Panc1 (cell line): ENCODE results near the gene AS3MT. TPM values are rescaled to one million over a fixed set of nuclear protein-coding genes. Genes with fewer than 3 reads are reported as not detected.
A peak's percentile ranks its signal among the peaks of the same experiment; 100 is the strongest.

Experiments used
- ATAC-seq: fragments of 200-7000 bp; cut with Tn5 transposase; 2 replicates; pipeline ENCODE4 v1.9.1; 2020; ENCODE audit warnings: mild to moderate bottlenecking, moderate library complexity
- BruUV-seq: library from RNA; stranded (reverse); fragments of 400-500 nt; replicated peaks from 2 replicates; lab custom pipeline; 2021; lab: Mats Ljungman, UMichigan
- CTCF ChIA-PET: fragments of 300-600 bp; sonication (Branson Sonifier 250); formaldehyde crosslinking; loops from one replicate; lab custom pipeline; 2022; ENCODE audit warnings: antibody characterized with exemption; lab: Charles Lee
- POLR2A ChIA-PET: fragments of 300-600 bp; sonication (Branson Sonifier 250); formaldehyde crosslinking; loops from one replicate; lab custom pipeline; 2022; ENCODE audit warnings: antibody characterized with exemption; lab: Charles Lee
- DNase-seq: peaks from one replicate; pipeline ENCODE4 v3.0.0-alpha.2; 2010; ENCODE audit warnings: low read depth, low spot score
- H3K27ac ChIP-seq: 2 replicates; pipeline ENCODE4 v1.5.1; 2011; ENCODE audit warnings: mild to moderate bottlenecking, low read length, inconsistent platforms
- H3K27me3 ChIP-seq: fragments of 200-500 bp; sonication (Bioruptor generic); 2 replicates; pipeline ENCODE4 v1.6.0; 2014; ENCODE audit warnings: low read length, inconsistent platforms; ENCODE audit not compliant: control insufficient read depth, insufficient read depth
- H3K36me3 ChIP-seq: fragments of 200-500 bp; sonication (Bioruptor generic); 2 replicates; pipeline ENCODE4 v1.5.1; 2014; ENCODE audit warnings: inconsistent platforms, mild to moderate bottlenecking, low read length, moderate library complexity; ENCODE audit not compliant: control insufficient read depth, insufficient read depth
- H3K4me1 ChIP-seq: 2 replicates; pipeline ENCODE4 v1.5.1; 2011; ENCODE audit warnings: inconsistent platforms, mild to moderate bottlenecking, low read length, moderate library complexity; ENCODE audit not compliant: control insufficient read depth, insufficient read depth
- H3K4me3 ChIP-seq, 2 experiments: 2 replicates each; pipeline ENCODE4 v1.5.1; 2011 to 2012; ENCODE audit warnings: low read depth in 2 of 2, low read length in 2 of 2, mild to moderate bottlenecking in 2 of 2, inconsistent platforms in 1 of 2, moderate library complexity in 1 of 2
- H3K9me3 ChIP-seq: fragments of 200-500 bp; sonication (Bioruptor generic); 2 replicates; pipeline ENCODE4 v1.5.1; 2014; ENCODE audit warnings: low read depth, mild to moderate bottlenecking, inconsistent platforms, low read length, moderate library complexity; ENCODE audit not compliant: control insufficient read depth, insufficient read depth
- POLR2AphosphoS5 ChIP-seq: IDR thresholded peaks from 2 replicates; pipeline ENCODE4 v1.6.1; 2012; ENCODE audit warnings: mild to moderate bottlenecking, low read depth, low read length, moderate library complexity
- SIN3A ChIP-seq: IDR thresholded peaks from 2 replicates; pipeline ENCODE4 v1.6.1; 2012; ENCODE audit warnings: low read depth, mild to moderate bottlenecking, low read length, moderate library complexity, borderline replicate concordance; ENCODE audit not compliant: insufficient read depth
- TCF7L2 ChIP-seq: IDR thresholded peaks from 2 replicates; pipeline ENCODE4 v1.6.1; 2011; ENCODE audit warnings: mild to moderate bottlenecking, low read depth, low read length, inconsistent platforms
- in situ Hi-C: cut with HindIII; loops from 2 replicates; pipeline ENCODE4 v1.10.0; 2016; ENCODE audit warnings: low sequenced_read_pairs, low pct_unique_long_range_greater_than_20kb
- intact Hi-C: fragments of 100-400 bp; cut with micrococcal nuclease; formaldehyde crosslinking; loops from one replicate; pipeline ENCODE4 v1.10.0; 2022; ENCODE audit not compliant: unreplicated experiment
- total RNA-seq: library from RNA; stranded (reverse); gene quantifications from one replicate; pipeline ENCODE4 v1.2.1, GENCODE V29; 2021; ENCODE audit not compliant: unreplicated experiment
- TF ChIP-seq, protein P1 (sequence below), 2 experiments: IDR thresholded peaks; 2 replicates each; pipeline ENCODE4 v1.6.1; 2011 to 2012; ENCODE audit warnings: low read depth in 2 of 2, control low read depth in 1 of 2, low read length in 1 of 2, mild to moderate bottlenecking in 1 of 2, moderate library complexity in 1 of 2; ENCODE audit not compliant: insufficient read depth in 1 of 2
- TF ChIP-seq, protein P2 (sequence below): fragments of 450-650 bp; IDR thresholded peaks from 2 replicates; pipeline ENCODE4 v1.5.1; 2017; ENCODE audit warnings: mild to moderate bottlenecking

Gene AS3MT
- total RNA-seq, 1 experiment from 2014 or later, result 4.0 TPM

DNA sequence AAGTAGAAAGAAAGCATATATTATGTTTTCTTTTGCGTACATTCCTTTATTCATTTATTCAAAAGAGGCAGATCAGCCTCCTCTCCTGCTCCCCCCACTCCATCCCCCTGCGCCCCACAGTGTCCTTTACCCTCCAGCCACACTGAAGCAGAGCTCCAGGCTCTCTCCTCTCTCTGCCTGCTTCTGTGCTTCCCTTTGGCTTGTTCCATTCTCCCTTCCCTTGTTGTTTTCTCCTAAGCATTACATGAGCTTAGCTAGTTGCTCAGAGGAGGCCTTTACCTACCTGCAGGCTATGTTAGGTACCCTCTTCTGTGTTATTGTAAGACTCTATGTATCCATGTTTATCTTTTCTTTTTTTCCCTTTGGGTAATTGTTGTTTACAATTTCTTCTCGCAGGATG, 76.2 kb downstream of the AS3MT start:
- H3K4me1 ChIP-seq, result peaks cover 7% of the 10 kb centered on the region
- intact Hi-C loops, result no loop called here
- CTCF ChIA-PET, result interaction anchor here (0.7 kb wide), 1 partner anchor 14 kb away, joined by 7 read pairs; no protein-coding TSS in a partner anchor

DNA sequence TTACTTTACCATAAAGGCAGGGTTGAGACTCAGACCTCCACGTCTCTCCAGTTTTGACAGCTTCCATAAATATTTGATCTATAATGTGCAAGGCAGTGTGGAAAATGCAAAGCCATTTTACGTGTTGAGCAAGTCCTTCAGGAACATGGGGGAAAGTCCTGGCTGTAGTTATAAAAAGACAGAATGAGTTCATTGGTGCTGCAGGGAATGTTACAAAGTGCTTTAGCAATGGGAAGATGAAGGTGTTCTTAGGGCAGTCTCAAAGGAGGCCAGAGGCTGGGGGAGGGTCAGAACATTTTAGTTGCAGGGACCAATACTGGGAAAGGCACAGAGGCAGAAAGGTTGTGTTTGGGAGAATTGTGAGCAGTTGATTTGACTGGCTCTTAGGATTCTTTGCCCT, 76.7 kb downstream of the AS3MT start:
- intact Hi-C loops (no loop called here), in situ Hi-C loops (no loop called here)
- Histone ChIP-seq H3K27ac (no peak overlapping the region), H3K27me3 (no peaks in the 10 kb centered on the region), H3K4me3 (no peak overlapping the region), H3K4me1 (peaks cover 7% of the 10 kb centered on the region), H3K36me3 (no peaks in the 10 kb centered on the region), H3K9me3 (no peaks in the 10 kb centered on the region)
- TF ChIP-seq TCF7L2, result no peak
- TF ChIP-seq, protein P1, sequence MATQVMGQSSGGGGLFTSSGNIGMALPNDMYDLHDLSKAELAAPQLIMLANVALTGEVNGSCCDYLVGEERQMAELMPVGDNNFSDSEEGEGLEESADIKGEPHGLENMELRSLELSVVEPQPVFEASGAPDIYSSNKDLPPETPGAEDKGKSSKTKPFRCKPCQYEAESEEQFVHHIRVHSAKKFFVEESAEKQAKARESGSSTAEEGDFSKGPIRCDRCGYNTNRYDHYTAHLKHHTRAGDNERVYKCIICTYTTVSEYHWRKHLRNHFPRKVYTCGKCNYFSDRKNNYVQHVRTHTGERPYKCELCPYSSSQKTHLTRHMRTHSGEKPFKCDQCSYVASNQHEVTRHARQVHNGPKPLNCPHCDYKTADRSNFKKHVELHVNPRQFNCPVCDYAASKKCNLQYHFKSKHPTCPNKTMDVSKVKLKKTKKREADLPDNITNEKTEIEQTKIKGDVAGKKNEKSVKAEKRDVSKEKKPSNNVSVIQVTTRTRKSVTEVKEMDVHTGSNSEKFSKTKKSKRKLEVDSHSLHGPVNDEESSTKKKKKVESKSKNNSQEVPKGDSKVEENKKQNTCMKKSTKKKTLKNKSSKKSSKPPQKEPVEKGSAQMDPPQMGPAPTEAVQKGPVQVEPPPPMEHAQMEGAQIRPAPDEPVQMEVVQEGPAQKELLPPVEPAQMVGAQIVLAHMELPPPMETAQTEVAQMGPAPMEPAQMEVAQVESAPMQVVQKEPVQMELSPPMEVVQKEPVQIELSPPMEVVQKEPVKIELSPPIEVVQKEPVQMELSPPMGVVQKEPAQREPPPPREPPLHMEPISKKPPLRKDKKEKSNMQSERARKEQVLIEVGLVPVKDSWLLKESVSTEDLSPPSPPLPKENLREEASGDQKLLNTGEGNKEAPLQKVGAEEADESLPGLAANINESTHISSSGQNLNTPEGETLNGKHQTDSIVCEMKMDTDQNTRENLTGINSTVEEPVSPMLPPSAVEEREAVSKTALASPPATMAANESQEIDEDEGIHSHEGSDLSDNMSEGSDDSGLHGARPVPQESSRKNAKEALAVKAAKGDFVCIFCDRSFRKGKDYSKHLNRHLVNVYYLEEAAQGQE (IDR thresholded peaks at IDR 0.05; ENCODE audit: insufficient read depth in 1 of 2, low read depth in 2 of 2, low read length in 1 of 2), result no peak
- TF ChIP-seq, protein P2, sequence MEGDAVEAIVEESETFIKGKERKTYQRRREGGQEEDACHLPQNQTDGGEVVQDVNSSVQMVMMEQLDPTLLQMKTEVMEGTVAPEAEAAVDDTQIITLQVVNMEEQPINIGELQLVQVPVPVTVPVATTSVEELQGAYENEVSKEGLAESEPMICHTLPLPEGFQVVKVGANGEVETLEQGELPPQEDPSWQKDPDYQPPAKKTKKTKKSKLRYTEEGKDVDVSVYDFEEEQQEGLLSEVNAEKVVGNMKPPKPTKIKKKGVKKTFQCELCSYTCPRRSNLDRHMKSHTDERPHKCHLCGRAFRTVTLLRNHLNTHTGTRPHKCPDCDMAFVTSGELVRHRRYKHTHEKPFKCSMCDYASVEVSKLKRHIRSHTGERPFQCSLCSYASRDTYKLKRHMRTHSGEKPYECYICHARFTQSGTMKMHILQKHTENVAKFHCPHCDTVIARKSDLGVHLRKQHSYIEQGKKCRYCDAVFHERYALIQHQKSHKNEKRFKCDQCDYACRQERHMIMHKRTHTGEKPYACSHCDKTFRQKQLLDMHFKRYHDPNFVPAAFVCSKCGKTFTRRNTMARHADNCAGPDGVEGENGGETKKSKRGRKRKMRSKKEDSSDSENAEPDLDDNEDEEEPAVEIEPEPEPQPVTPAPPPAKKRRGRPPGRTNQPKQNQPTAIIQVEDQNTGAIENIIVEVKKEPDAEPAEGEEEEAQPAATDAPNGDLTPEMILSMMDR, result no peak
- TF ChIP-seq SIN3A, result no peak
- no peak for TF ChIP-seq POLR2AphosphoS5
- BruUV-seq, result no TSS peak
- DNase-seq, result no peak
- ChIA-PET POLR2A (no interaction called here), CTCF (interaction anchor here (0.7 kb wide), 1 partner anchor 14 kb away, joined by 7 read pairs; no protein-coding TSS in a partner anchor)
- ATAC-seq, result no peak

More for the DNA sequence above, 76.2 kb downstream of the AS3MT start:
- Histone ChIP-seq H3K27me3 (no peaks in the 10 kb centered on the region), H3K4me3 (no peak overlapping the region), H3K9me3 (no peaks in the 10 kb centered on the region), H3K36me3 (no peaks in the 10 kb centered on the region), H3K27ac (no peak overlapping the region)
- in situ Hi-C loops, result no loop called here
- DNase-seq (no peak), ATAC-seq (peak; percentile 60; the same call in 1 of the 2 replicates)
- no peak for TF ChIP-seq TCF7L2
- TF ChIP-seq POLR2AphosphoS5, result no peak
- no peak for TF ChIP-seq SIN3A
- TF ChIP-seq, protein P2, result no peak
- TF ChIP-seq, protein P1 (IDR thresholded peaks at IDR 0.05; ENCODE audit: insufficient read depth in 1 of 2, low read depth in 2 of 2, low read length in 1 of 2), result no peak
- no TSS peak for BruUV-seq
- POLR2A ChIA-PET, result interaction anchor here (0.6 kb wide), 1 partner anchor 695 kb away, joined by 6 read pairs; no protein-coding TSS in a partner anchor
